Stimulated activated naive CD8-positive, alpha-beta T cell treated with anti-CD3 and anti-CD28 coated beads, Interleukin-15, Interleukin-2, amounts not matched to agents 100 U/mL and 50 U/mL, for 24 hours (primary cell): Measurements from ENCODE around the gene REN.

Source experiments
- ATAC-seq: fragments of 150-1000 bp; cut with Tn5 transposase; one replicate; pipeline ENCODE4 v1.10.0; 2021
- DNase-seq: peaks from one replicate; pipeline ENCODE4 v3.0.0; 2021

Gene REN

GRCh38 chr1:204130981-204131892, 34.9 kb downstream of the REN start:
- DNase-seq (no peak), ATAC-seq (no peak)

GRCh38 chr1:204130178-204130577, 36.0 kb downstream of the REN start:
- no peak for ATAC-seq
- DNase-seq = no peak

DNA sequence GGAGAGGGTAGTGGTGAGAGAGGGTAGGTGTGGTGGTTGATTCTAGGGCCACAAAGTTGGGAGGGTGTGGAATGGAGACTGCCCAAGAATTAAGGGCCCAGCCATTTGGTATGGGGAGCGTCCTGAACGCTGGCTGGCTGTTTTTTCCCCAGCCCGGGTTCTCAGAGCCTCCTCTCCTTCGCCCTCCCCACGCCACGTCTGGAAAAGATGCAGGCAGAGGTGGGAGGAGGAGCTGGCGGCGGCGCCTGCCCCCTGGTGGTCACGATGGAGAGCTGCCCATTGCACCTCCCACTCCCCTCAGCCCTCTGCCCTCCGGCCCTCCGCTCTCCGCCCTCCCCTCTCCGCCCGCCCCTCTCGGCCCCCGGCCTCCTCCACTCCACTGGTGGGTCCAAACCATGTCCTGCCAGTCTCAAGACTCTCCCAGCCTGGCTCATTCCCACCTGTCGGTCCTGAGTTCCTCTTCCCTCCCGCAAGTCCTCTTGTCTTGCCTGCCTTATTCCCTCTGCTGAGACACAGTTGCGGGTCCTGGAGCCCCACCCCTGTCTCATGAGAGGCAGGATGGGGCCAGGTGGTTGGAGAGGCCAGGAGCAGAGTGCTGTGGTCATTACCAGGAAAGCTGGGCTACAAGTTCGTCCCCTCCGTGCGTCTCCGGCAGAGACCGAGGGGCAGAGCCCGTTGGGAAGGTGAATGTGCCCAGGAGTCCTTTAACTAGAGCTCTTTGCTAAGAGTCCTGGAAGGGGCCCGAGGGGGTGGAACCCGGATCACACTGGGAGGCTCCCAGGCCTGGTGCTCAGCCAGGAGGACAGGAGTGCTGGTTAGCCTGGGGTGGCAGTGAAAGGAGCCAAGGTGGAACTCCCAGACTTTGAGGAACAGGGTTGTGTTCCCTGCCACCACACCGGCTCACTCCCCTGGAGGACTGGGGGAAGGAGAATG, 36.9 kb downstream of the REN start:
- peak; percentile 84 for ATAC-seq
- peak; percentile 68 for DNase-seq

GRCh38 chr1:204128464-204128963, 37.6 kb downstream of the REN start:
- DNase-seq = no peak
- no peak for ATAC-seq

GRCh38 chr1:204127597-204128242, 38.4 kb downstream of the REN start:
- ATAC-seq (no peak), DNase-seq (peak; percentile 45)

GRCh38 chr1:204126956-204127355, 39.2 kb downstream of the REN start:
- ATAC-seq (no peak), DNase-seq (no peak)

GRCh38 chr1:204126386-204126785, 39.8 kb downstream of the REN start:
- ATAC-seq (no peak), DNase-seq (no peak)

GRCh38 chr1:204125759-204126351, 40.3 kb downstream of the REN start:
- DNase-seq (no peak), ATAC-seq (no peak)

DNA sequence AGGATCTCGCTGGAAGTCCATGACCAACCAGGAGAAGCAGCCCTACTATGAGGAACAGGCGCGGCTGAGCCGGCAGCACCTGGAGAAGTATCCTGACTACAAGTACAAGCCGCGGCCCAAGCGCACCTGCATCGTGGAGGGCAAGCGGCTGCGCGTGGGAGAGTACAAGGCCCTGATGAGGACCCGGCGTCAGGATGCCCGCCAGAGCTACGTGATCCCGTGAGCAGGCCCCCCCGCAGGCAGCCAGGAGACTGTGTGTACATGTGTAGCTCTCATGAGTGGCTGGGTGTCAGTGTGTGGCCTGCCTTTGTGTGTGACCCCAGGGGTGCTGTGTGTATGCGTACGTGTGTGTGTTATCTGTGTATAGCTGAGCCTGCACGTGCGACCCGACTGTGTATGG, 41.5 kb downstream of the REN start:
- no peak for ATAC-seq
- no peak for DNase-seq

DNA sequence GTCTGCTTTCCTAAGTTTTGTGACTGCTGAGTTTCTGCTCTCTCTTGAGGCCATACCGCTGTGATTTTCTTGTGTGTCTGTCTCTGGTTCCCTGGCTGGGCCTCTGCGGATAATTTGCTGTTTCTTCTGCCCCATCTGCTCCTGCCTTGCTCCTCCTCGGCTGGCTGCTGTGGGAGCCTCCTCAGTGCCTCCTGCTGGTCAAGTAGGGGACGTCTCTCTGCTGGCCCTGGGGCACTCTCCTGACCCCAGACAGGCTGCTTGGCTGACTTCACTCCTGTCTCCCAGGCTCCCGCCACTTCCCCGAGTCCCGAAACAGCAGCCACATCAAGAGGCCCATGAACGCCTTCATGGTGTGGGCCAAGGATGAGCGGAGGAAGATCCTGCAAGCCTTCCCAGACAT, 42.8 kb downstream of the REN start:
- DNase-seq (no peak), ATAC-seq (no peak)

- DNase-seq (no peak), ATAC-seq (no peak)
Measured at GRCh38 chr1:204121840-204122555, 44.1 kb downstream of the REN start.

GRCh38 chr1:204116539-204116938, 49.6 kb downstream of the REN start:
- DNase-seq = no peak
- ATAC-seq = no peak

DNA sequence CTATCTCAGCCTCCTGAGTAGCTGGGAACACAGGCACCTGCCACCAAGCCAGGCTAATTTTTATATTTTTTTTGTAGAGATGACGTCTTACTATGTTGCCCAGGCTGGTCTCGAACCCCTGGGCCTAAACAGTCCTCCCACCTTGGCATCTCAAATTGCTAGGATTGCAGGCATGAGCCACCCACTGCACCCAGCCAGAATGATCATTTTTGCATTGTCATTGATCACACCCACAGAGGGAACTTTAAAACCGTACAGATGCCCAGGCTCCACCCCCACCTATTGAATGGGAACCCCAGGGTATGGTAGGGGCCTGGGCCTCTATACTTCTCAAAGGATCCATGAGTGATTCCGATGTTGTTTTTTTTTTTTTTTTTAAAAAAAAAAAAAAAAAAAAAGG, 51.0 kb downstream of the REN start:
- DNase-seq = no peak

DNA sequence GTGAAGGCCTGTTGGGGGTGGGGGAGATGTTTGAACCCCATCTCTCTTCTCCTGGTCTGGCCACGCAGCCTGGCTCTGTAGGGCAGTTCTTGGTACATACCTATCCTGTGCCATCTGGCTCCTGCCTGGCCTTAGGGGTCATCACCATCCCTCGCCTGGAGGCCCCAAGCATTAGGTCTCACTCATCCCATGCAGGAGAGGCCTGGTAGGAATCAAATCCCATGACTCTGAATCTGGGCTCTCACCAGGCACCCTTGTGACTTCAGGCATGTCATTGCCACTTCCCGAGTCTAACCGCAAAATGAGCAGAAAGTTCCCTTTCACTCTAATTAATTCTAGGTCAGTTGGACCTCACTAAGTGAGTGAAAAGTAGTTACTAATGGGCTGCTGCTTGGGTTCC, 51.5 kb downstream of the REN start:
- no peak for ATAC-seq
- DNase-seq = no peak

More for the DNA sequence above, 51.0 kb downstream of the REN start:
- no peak for ATAC-seq

DNA sequence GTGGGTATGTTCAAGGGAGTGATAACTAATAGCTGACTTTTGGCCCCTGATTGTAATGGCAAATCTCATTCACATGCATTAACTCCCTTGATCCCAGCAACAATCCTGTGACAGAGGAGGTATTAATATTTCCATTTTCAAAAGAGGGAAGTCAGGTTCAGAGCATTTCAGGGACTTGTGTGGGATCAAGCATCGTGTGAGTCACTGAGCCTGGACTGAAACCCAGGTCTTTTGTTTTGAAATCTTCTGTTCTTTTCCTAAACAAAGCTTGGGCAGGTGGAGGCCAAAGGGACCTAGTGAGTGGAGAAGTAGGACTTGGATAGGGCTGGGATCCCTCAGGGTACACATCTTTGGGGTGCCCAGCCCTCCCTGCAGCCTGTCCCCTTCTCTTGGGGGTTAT, 52.2 kb downstream of the REN start:
- no peak for ATAC-seq
- no peak for DNase-seq

DNA sequence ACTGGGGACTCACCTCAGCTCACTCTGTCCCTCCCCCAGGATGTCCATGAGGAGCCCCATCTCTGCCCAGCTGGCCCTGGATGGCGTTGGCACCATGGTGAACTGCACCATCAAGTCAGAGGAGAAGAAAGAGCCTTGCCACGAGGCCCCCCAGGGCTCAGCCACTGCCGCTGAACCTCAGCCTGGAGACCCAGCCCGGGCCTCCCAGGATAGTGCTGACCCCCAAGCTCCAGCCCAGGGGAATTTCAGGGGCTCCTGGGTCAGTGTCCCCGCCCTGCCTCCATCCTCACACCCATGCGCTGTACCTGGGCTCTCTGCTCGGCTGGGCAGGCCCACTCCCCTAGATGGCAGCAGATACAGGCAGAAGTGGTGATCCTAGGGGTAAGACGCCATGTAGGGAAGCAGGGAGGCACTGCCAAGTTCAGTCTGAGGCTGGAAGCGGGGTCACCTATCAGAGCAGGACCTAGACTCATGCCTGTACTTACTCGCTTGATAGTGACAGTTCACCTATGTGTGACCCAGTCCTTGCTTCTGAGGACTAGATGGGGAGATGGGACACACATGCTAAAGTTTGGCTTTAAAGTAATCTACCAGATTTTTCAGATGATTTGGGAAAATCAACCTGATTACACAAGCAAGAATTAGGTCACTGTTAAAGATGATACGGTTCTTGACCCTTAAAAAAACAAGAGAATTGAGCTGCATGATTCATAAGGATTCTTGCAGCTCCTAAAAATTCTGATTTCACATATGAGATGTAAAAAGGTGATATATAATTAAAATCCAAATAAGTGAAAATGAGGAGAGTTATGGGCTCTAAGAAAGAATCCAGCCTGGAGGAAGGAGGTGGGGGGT, 53.0 kb downstream of the REN start:
- DNase-seq = no peak

DNA sequence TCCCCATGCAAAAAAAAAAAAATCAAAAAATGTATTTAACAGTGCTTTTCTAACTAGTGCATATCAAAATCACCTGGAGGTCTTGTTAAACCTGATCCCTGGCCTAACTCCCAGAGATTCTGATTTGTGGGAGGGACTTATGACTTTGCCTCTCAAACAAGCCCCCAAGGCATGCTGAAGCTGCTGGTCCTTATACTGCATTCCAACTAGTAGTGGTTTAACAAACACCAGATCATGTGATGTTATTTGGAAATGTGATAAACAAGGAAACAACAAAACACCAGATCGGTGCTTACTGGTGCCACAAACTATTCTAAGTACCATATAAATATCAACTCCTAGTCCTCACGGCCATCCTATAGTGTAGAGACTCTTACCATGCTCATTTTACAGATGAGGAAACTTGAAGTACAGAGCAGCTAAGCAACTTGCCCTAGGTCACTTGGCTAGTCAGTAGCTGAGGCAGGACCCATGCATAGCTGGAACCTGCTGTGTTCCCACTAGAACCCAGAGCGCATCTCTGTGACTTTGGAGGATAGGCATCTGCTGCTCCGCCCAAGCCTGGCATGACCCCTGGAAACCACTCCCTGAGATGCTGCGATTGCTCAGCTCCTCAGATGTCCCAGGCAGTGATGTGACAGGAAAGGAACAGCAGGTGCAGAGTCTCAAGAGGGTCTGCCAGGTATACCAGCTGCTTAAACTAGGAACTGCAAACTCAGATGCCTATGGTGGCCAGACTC, 55.1 kb downstream of the REN start:
- ATAC-seq = no peak

More for the DNA sequence above, 53.0 kb downstream of the REN start:
- ATAC-seq = no peak

GRCh38 chr1:204108312-204109141, 57.6 kb downstream of the REN start:
- DNase-seq (no peak), ATAC-seq (no peak)

More for the DNA sequence above, 55.1 kb downstream of the REN start:
- no peak for DNase-seq

DNA sequence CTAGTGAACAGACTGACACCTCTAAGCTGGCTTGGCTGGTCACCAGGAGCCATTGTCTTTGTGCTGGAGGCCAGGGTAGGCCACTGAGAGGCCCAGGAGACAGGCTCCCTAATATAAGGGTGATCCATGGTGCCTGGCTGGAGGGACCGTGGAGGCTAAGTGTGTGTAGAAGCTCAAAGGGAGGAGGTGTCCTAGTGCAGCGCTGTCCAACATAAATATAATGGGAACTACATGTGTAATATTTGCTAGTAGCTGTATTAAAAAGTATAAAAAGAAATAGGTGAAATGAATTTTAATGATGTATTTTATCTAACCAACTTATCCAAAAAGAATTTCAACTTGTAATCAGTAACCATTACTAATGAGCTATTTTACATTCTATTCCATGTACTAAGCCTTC, 58.2 kb downstream of the REN start:
- DNase-seq (no peak), ATAC-seq (no peak)
